Mucosa of stomach (tissue), 1 donor: ENCODE results near the gene SYT9.

ENCODE experiments used
- H3K27me3 ChIP-seq: one replicate; pipeline ENCODE4 v1.7.0; 2013; ENCODE audit warnings: mild to moderate bottlenecking, low read length; ENCODE audit not compliant: control insufficient read depth, insufficient read depth
- H3K36me3 ChIP-seq: one replicate; pipeline ENCODE4 v1.7.0; 2013; ENCODE audit warnings: low read length; ENCODE audit not compliant: control insufficient read depth, insufficient read depth
- H3K4me1 ChIP-seq: one replicate; pipeline ENCODE4 v1.7.0; 2013; ENCODE audit warnings: mild to moderate bottlenecking, low read length; ENCODE audit not compliant: control insufficient read depth, insufficient read depth
- H3K4me3 ChIP-seq: one replicate; pipeline ENCODE4 v1.7.0; 2013; ENCODE audit warnings: low read length
- H3K9ac ChIP-seq: one replicate; pipeline ENCODE4 v1.7.0; 2013; ENCODE audit warnings: mild to moderate bottlenecking, low read length, moderate library complexity
- H3K9me3 ChIP-seq: one replicate; pipeline ENCODE4 v1.7.0; 2013; ENCODE audit warnings: mild to moderate bottlenecking, low read length, moderate library complexity; ENCODE audit not compliant: control insufficient read depth
- donor health status: Pancreatic carcinoma.

SYT9 gene

DNA sequence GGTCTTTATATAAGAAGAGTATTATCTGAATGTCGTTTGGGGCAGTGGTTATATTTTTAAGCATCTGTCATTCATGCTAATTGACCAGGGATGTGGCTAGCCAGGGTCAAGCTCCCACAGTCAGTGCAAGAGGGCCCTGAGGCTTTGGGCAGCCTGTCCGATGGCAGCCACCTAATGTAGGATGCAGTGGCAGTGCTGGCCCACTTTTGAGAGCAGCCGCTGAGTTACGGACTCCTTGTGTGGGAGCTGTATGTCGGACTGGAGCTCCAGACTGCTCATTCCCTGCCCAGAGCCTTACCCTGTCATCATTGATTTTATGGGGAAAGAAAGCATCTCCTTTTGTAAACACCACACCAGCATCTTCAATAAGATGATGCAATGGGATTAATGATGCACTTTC is 99.5 kb downstream of the SYT9 start:
- Histone ChIP-seq H3K4me1 (no peaks in the 10 kb centered on the region), H3K9me3 (no peaks in the 10 kb centered on the region), H3K27me3 (no peaks in the 10 kb centered on the region), H3K9ac (no peak overlapping the region), H3K36me3 (no peaks in the 10 kb centered on the region), H3K4me3 (no peak overlapping the region)

GRCh38 chr11:7353100-7353499 is 101.4 kb downstream of the SYT9 start:
- H3K36me3 ChIP-seq: no peaks in the 10 kb centered on the region
- no peaks in the 10 kb centered on the region for H3K4me1 ChIP-seq
- no peak overlapping the region for H3K9ac ChIP-seq
- H3K9me3 ChIP-seq: no peaks in the 10 kb centered on the region
- no peaks in the 10 kb centered on the region for H3K27me3 ChIP-seq
- no peak overlapping the region for H3K4me3 ChIP-seq

DNA sequence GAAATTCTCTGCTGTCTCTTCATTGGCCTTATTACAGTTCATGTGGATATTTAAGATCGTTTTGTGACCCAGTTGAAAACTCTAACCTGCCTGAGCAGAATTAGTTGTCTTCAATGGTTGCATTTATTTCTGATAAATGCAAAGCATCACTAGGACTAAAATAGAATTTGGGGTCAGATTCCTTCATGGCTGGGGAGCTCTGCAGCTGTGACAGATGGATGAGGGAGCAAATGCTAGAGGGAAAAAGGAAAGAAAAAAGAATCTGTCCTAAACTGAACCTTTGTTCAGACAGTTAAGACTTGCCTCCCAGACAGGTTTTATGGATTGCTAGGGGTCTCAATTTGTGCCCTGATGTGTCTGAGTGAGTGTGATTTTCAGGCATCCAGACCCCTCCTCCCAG is 113.0 kb downstream of the SYT9 start:
- no peaks in the 10 kb centered on the region for H3K36me3 ChIP-seq
- H3K9me3 ChIP-seq: no peaks in the 10 kb centered on the region
- no peak overlapping the region for H3K9ac ChIP-seq
- no peaks in the 10 kb centered on the region for H3K27me3 ChIP-seq
- H3K4me3 ChIP-seq: no peak overlapping the region
- no peaks in the 10 kb centered on the region for H3K4me1 ChIP-seq

DNA sequence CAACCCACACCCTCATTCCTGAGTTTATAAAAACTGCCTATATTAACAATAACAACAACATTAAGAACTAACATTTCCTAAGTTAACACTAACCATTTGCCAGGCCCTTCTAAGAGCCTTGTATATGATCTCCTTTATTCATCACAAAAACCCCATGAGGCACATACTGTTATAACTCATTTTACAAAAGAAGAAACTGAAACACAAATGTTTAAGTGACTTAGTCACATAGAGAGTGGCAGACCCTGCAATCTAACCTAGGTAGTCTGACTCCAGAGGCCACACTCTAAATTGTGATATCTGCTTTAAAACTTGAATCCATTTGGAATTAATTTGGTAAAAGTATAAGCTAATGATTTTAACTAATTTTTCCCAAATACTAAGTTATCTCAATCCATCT is 116.1 kb downstream of the SYT9 start:
- Histone ChIP-seq H3K4me1 (no peaks in the 10 kb centered on the region), H3K36me3 (no peaks in the 10 kb centered on the region)

GRCh38 chr11:7376386-7376785 is 124.7 kb downstream of the SYT9 start:
- Histone ChIP-seq H3K36me3 (no peaks in the 10 kb centered on the region), H3K9me3 (no peaks in the 10 kb centered on the region), H3K4me3 (no peak overlapping the region), H3K9ac (no peak overlapping the region), H3K27me3 (no peaks in the 10 kb centered on the region), H3K4me1 (no peaks in the 10 kb centered on the region)

More for the DNA sequence above, 116.1 kb downstream of the SYT9 start:
- Histone ChIP-seq H3K4me3 (no peak overlapping the region), H3K9me3 (no peaks in the 10 kb centered on the region), H3K9ac (no peak overlapping the region), H3K27me3 (no peaks in the 10 kb centered on the region)

DNA sequence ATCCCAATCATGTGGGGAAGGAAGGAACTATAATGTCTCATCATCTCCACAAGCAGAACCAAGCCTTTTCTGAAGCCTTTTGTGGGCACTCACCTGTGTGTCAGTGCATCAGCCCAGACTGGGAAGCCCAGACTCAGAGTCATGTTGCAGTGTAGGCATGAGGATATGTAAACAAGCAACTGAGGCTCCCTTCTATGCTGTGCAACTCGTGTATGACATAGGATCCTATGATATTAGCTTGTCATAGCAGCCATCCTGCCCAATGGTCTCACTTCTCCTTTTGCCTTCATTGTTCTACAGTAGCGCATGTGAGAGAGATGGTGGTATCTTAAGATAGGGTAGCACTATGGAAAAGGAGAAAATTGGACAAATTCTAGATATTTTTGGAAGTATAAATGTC is 130.2 kb downstream of the SYT9 start:
- Histone ChIP-seq H3K4me1 (no peaks in the 10 kb centered on the region), H3K36me3 (no peaks in the 10 kb centered on the region), H3K9ac (no peak overlapping the region), H3K27me3 (no peaks in the 10 kb centered on the region), H3K9me3 (no peaks in the 10 kb centered on the region), H3K4me3 (no peak overlapping the region)

DNA sequence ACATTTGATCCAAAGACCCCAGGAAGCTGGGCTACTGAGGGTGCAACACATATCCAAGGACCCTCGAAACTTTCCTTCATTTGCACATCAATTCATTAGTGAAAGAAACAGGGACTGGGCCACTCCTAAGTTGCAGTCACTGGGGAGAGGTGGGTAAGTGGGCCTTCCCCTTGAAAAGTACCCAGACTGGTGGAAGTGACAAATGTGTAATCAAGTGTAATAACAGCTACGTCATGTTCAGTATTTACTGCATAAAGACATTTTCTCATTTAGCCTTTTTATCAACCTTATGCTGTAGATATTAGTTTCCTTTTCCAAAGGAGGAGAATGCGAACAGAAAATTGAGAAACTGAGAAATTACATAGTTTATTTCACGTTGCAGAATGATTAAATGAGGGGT is 131.7 kb downstream of the SYT9 start:
- H3K4me1 ChIP-seq: no peaks in the 10 kb centered on the region
- no peak overlapping the region for H3K4me3 ChIP-seq
- H3K27me3 ChIP-seq: no peaks in the 10 kb centered on the region
- H3K36me3 ChIP-seq: no peaks in the 10 kb centered on the region
- H3K9ac ChIP-seq: no peak overlapping the region
- no peaks in the 10 kb centered on the region for H3K9me3 ChIP-seq

GRCh38 chr11:7384691-7385090 is 133.0 kb downstream of the SYT9 start:
- Histone ChIP-seq H3K36me3 (no peaks in the 10 kb centered on the region), H3K4me1 (no peaks in the 10 kb centered on the region), H3K27me3 (no peaks in the 10 kb centered on the region), H3K4me3 (no peak overlapping the region), H3K9ac (no peak overlapping the region), H3K9me3 (no peaks in the 10 kb centered on the region)

DNA sequence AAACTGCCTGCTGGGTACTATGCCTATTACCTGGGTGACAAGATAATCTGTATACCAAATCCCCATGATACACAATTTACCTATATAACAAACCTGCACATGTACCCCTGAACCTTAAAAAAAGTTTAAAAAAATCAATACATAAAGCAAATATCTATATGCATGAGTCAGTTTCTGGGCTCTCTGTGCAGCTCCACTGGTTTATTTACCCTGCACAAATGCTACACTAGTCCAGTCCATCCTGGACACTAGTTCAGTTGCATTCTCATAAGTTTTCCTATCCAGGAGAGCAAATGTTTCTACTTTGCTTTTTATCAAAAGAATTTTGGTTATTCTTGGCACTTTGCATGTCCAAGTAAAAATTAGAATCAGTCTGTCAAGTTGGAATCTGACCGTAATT is 133.8 kb downstream of the SYT9 start:
- H3K36me3 ChIP-seq: no peaks in the 10 kb centered on the region
- no peak overlapping the region for H3K4me3 ChIP-seq
- no peak overlapping the region for H3K9ac ChIP-seq
- no peaks in the 10 kb centered on the region for H3K9me3 ChIP-seq
- H3K4me1 ChIP-seq: no peaks in the 10 kb centered on the region
- no peaks in the 10 kb centered on the region for H3K27me3 ChIP-seq

DNA sequence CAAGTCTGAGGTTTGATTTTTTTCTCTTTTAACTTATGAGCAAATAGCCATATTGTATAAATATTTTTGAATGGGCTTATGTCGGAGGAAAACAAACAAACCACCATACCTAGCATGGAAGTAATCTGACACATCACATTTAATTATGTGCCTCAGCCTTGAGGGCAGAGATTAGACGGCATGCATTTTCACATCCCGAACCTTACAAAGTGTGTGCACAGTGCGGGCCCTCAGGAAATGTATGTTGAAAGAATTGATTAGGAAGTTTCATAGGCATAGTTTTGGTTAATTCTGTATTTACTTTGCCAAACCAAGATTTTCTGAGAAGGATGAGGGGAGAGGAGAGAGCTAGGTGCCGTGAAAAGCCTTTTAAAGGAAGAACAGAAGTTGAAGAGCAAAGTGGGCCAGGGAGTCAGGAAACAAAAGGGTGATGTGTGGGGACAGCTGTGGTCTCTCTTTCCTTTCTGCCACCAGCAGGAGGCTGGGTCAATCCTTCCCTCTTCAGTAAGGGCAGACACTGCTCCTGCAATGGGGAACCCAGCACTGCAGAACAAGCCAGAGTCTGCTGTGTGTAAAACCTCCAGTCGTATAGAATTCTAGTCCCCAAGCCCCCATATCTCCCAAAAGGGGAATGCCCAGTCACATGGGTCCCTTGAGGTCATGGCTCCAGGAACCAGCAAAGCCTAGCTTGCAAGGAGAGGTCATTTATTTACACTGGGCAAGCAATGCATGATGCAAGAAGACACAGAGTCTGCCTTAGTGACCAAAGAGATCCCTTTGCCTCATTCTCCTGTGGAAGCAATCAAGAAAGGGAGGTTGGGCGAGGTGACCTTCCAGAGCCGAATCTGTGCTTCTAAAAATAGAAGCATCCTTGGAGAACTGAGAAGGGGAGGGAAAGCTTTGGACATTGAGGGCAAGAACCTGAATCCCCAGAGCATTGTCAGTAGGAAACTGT is 162.5 kb downstream of the SYT9 start:
- Histone ChIP-seq H3K4me1 (no peaks in the 10 kb centered on the region), H3K27me3 (peaks cover 3% of the 10 kb centered on the region), H3K4me3 (no peak overlapping the region), H3K9ac (no peak overlapping the region), H3K9me3 (no peaks in the 10 kb centered on the region), H3K36me3 (no peaks in the 10 kb centered on the region)

DNA sequence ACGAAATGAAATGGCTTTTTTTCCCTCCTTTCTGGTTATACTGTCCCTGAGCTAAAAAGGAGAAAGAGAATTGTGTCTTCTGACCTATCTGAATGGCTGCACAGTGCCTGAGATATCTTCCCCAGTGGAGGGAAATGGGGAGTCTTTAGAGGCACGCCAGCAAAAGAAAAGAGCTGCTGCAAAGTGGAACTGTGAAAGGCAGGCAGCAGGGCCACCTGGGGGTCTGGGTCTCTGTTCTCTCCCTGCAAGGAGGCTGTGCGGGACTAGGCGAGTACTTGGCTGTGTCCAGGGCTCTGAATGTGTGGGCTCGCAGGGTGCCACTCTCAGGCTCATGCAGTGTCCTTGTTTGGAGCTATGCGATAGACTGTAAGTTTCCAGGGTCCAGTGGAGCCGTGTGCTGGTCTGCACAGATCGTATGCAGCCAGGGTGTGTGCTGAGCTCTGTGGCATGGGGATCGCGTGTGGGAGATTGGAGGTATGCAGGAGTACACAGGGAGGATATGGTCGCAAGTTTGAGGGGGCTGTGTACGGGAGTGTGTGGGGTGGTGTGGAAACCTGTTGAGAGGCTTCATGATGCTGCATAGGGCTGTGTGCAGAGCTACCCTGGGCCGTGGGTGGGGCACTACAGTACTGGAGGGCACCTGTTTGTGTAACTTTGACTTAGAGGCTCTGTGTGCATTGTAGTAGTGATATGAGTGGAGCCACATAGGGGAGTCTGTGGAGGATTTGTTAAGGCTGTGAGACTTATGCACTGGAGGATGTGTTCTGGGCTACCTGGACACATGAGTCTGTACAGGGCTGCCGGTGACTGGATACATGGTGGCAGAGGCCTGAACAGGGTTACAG is 163.5 kb downstream of the SYT9 start:
- Histone ChIP-seq H3K9me3 (no peaks in the 10 kb centered on the region), H3K9ac (no peak overlapping the region), H3K36me3 (no peaks in the 10 kb centered on the region), H3K27me3 (peaks cover 3% of the 10 kb centered on the region), H3K4me1 (no peaks in the 10 kb centered on the region), H3K4me3 (no peak overlapping the region)

GRCh38 chr11:7416080-7416479 is 164.4 kb downstream of the SYT9 start:
- Histone ChIP-seq H3K9ac (no peak overlapping the region), H3K4me3 (no peak overlapping the region), H3K9me3 (no peaks in the 10 kb centered on the region), H3K27me3 (peaks cover 3% of the 10 kb centered on the region), H3K36me3 (no peaks in the 10 kb centered on the region), H3K4me1 (no peaks in the 10 kb centered on the region)
